ENCODE data around the gene REXO5.

The REXO5 gene

GRCh38 chr16:20879175-20880040, 73.1 kb downstream of the REXO5 start:
- peak; percentile 57 for DNase-seq

- no peak for DNase-seq
These were observed 74.7 kb downstream of the REXO5 start for GRCh38 chr16:20880867-20881502.

GRCh38 chr16:20881503-20881878, 75.2 kb downstream of the REXO5 start:
- DNase-seq = no peak

GRCh38 chr16:20883554-20884239, 77.4 kb downstream of the REXO5 start:
- DNase-seq = no peak

- DNase-seq = no peak
These were observed 77.9 kb downstream of the REXO5 start for GRCh38 chr16:20884240-20884556.

- no peak for DNase-seq
These were observed 80.0 kb downstream of the REXO5 start for GRCh38 chr16:20886320-20886719.

- DNase-seq = no peak
These were observed 80.9 kb downstream of the REXO5 start for GRCh38 chr16:20887207-20887606.

GRCh38 chr16:20889625-20890275, 83.4 kb downstream of the REXO5 start:
- no peak for DNase-seq

GRCh38 chr16:20894388-20894787, 88.1 kb downstream of the REXO5 start:
- no peak for DNase-seq

- peak; percentile 86 for DNase-seq
These were observed 91.0 kb downstream of the REXO5 start for GRCh38 chr16:20897253-20897897.

- peak; percentile 85 for DNase-seq
These were observed 91.6 kb downstream of the REXO5 start for GRCh38 chr16:20897922-20898321.

- DNase-seq = peak; percentile 80
These were observed 92.7 kb downstream of the REXO5 start for GRCh38 chr16:20899071-20899470.

Measured in NCI-H226 (cell line).